ENCODE results near the gene CAPN7. TPM values are rescaled to one million over a fixed set of nuclear protein-coding genes. Genes with fewer than 3 reads are reported as not detected.

Gene CAPN7
- polyA plus RNA-seq, 1 experiment: 12.9 TPM

- H3K4me3 ChIP-seq (ENCODE audit: low read depth, low read length): no peak overlapping the region
- no peaks in the 10 kb centered on the region for H3K27me3 ChIP-seq (ENCODE audit: control insufficient read depth, insufficient read depth, low read length)
- ChIA-PET POLR2A (no interaction called here), CTCF (interaction anchor here (0.8 to 1.2 kb wide), 2 partner anchors 8 to 163 kb away, joined by 3 to 6 read pairs; no protein-coding TSS in a partner anchor)
- DNase-seq (ENCODE audit: low read depth): no peak
- no peak for TF ChIP-seq CTCF (IDR thresholded peaks at IDR 0.05; ENCODE audit: insufficient read depth, low read depth, low read length)
- H3K36me3 ChIP-seq (ENCODE audit: control insufficient read depth, insufficient read depth, low read length): peaks cover 15% of the 10 kb centered on the region
These were observed 37.9 kb downstream of the CAPN7 start for GRCh38 chr3:15243822-15244482.

DNA sequence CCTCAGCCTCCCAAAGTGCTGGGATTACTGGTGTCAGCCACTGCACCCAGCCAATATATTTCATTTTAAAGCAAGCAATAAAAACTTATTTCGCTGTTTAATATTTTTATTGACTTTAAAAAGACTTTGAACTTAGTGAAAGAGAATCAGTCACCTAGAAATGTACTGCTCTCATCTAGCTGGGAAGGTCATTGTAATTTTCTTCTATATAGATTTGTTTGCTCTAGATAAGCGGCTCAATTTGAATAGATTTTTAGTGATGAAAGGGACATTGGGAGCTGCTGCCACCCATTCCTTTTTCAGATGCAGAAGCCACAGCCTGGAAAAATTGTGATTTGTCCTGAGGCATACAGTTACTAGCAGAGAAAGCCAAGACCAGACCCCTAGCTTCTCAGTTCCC, 40.1 kb downstream of the CAPN7 start:
- POLR2A ChIA-PET: no interaction called here

DNA sequence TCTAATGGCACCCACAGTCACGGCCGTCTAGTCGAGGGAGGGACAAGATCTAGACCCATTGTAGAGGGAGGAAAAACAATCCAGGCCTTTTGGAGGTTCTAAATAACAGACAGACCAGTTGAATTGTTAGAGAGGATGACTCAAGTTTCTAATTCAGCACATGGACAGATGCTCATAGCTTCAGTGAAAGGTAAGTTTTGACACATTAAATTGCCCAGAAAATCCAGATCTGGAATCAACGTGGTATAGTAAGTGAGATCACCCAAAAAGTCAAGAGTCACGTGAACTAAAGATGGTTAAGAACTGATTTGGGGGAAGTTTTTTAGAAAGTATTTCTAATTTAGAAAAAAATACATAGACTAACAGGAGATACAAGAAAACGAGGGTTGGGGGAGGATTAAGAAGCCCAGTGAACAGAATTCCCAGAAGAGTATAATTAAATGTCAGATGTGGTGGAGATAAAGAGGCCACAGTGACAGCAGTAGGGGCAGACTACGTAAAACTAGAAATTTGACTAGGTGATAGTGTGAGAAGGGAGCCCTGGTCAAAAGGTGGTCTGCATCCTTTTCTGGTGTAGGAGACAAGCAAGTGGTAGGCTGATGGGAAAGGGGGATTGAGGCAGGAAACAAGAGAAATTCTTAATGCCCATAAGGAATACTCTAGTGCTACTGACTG, 47.1 kb downstream of the CAPN7 start:
- ChIA-PET POLR2A (no interaction called here), CTCF (interaction anchor here (1.0 kb wide), 1 partner anchor 13 kb away, joined by 4 read pairs; no protein-coding TSS in a partner anchor)
- Histone ChIP-seq H3K27me3 (ENCODE audit: control insufficient read depth, insufficient read depth, low read length) (no peaks in the 10 kb centered on the region), H3K36me3 (ENCODE audit: control insufficient read depth, insufficient read depth, low read length) (peaks cover 25% of the 10 kb centered on the region), H3K4me3 (ENCODE audit: low read depth, low read length) (no peak overlapping the region)
- DNase-seq (ENCODE audit: low read depth): no peak
- no peak for TF ChIP-seq CTCF (IDR thresholded peaks at IDR 0.05; ENCODE audit: insufficient read depth, low read depth, low read length)

More for the DNA sequence above, 40.1 kb downstream of the CAPN7 start:
- Histone ChIP-seq H3K27me3 (ENCODE audit: control insufficient read depth, insufficient read depth, low read length) (no peaks in the 10 kb centered on the region), H3K36me3 (ENCODE audit: control insufficient read depth, insufficient read depth, low read length) (peaks cover 13% of the 10 kb centered on the region), H3K4me3 (ENCODE audit: low read depth, low read length) (no peak overlapping the region)
- TF ChIP-seq CTCF (IDR thresholded peaks at IDR 0.05; ENCODE audit: insufficient read depth, low read depth, low read length): no peak
- CTCF ChIA-PET: no interaction called here
- no peak for DNase-seq (ENCODE audit: low read depth)

GRCh38 chr3:15255215-15255614, 49.2 kb downstream of the CAPN7 start:
- H3K27me3 ChIP-seq (ENCODE audit: control insufficient read depth, insufficient read depth, low read length): no peaks in the 10 kb centered on the region
- H3K36me3 ChIP-seq (ENCODE audit: control insufficient read depth, insufficient read depth, low read length): peaks cover 30% of the 10 kb centered on the region
- H3K4me3 ChIP-seq (ENCODE audit: low read depth, low read length): no peak overlapping the region
- no peak for TF ChIP-seq CTCF (IDR thresholded peaks at IDR 0.05; ENCODE audit: insufficient read depth, low read depth, low read length)
- ChIA-PET CTCF (interaction anchor here (0.8 to 2.8 kb wide), 4 partner anchors 10 to 150 kb away, joined by 3 to 13 read pairs (median 5); no protein-coding TSS in a partner anchor), POLR2A (no interaction called here)
- DNase-seq (ENCODE audit: low read depth): no peak

DNA sequence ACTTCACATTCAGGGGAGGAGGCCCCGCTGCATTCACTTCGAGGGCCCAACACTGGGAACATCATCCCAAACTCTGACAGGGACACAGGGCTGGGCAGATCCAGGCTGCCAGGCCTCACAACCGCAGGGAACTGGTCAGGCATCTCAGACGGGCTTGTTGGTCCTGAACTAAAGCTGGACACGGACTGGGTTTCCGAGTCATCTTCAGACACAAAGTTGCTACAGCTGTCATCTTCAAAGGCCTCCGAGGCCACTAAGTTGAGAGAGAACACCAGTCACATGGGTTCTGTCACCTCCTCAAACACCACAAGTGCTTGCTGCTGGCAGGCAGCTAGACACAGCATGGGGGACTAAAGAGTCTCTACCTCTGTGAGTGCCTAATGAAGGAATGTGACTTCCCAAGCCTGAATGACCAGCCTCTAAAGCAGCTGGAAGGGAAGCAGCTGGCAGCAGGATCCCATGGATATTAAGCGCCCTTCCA, 50.9 kb downstream of the CAPN7 start:
- H3K27me3 ChIP-seq (ENCODE audit: control insufficient read depth, insufficient read depth, low read length): no peaks in the 10 kb centered on the region
- POLR2A ChIA-PET: interaction anchor here (0.6 kb wide), 1 partner anchor 50 kb away, joined by 3 read pairs; no protein-coding TSS in a partner anchor
- DNase-seq (ENCODE audit: low read depth): no peak
- CTCF ChIA-PET: interaction anchor here (0.8 to 2.8 kb wide), 5 partner anchors 10 to 123 kb away, joined by 3 to 13 read pairs (median 3); no protein-coding TSS in a partner anchor
- peaks cover 39% of the 10 kb centered on the region for H3K36me3 ChIP-seq (ENCODE audit: control insufficient read depth, insufficient read depth, low read length)
- no peak overlapping the region for H3K4me3 ChIP-seq (ENCODE audit: low read depth, low read length)
- no peak for TF ChIP-seq CTCF (IDR thresholded peaks at IDR 0.05; ENCODE audit: insufficient read depth, low read depth, low read length)
